Hematopoietic multipotent progenitor cell treated with erythropoietin and hydrocortisone succinate and interleukin-3 and kit ligand, for 17 days (in vitro differentiated cells): ENCODE results near the gene ZNF598.
A peak's percentile ranks its signal among the peaks of the same experiment; 100 is the strongest.

Source experiments
- DNase-seq: peaks from one replicate; pipeline ENCODE4 v3.0.0-alpha.2; 2015; ENCODE audit warnings: low spot score

The ZNF598 gene

GRCh38 chr16:2006317-2006716, 3.3 kb downstream of the ZNF598 start:
- DNase-seq = no peak

GRCh38 chr16:2005646-2006045, 4.0 kb downstream of the ZNF598 start:
- peak; percentile 27 for DNase-seq

DNA sequence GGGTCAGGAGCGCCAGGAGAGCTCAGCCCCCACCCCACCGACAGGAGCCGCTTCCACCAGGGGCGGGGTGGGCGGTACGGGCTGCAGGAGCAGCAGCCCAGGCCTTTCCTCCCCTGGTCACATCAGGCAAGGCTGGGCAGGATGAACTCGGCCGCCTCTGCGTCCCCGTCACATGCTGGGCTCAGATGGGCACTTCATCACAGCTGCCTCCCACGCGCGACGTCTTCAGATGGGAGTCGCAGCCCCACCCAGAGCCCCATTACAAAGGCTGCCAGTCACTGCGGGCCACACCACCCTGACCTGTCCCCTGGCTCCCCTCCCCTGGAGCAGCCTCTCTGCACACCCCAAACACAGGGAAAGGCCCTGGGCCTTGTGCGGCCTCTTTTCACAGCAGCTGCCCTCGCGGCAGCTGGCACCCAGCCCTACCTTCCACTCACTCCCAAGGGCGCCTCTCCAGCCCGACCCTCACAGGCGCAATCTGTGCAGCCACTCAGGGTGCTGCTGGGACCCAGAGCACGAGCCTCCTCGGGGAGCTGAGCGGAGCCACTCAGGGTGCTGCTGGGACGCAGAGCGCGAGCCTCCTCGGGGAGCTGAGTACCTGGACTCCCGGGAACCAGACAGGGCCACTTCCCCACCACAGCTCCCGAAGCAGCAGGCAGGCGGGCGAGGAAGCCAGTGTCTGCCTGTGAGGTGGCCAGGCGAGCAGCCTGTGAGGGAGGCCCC, 4.7 kb downstream of the ZNF598 start:
- no peak for DNase-seq

GRCh38 chr16:2003827-2004641, 5.6 kb downstream of the ZNF598 start:
- peak; percentile 91 for DNase-seq

GRCh38 chr16:2003231-2003826, 6.3 kb downstream of the ZNF598 start:
- no peak for DNase-seq

DNA sequence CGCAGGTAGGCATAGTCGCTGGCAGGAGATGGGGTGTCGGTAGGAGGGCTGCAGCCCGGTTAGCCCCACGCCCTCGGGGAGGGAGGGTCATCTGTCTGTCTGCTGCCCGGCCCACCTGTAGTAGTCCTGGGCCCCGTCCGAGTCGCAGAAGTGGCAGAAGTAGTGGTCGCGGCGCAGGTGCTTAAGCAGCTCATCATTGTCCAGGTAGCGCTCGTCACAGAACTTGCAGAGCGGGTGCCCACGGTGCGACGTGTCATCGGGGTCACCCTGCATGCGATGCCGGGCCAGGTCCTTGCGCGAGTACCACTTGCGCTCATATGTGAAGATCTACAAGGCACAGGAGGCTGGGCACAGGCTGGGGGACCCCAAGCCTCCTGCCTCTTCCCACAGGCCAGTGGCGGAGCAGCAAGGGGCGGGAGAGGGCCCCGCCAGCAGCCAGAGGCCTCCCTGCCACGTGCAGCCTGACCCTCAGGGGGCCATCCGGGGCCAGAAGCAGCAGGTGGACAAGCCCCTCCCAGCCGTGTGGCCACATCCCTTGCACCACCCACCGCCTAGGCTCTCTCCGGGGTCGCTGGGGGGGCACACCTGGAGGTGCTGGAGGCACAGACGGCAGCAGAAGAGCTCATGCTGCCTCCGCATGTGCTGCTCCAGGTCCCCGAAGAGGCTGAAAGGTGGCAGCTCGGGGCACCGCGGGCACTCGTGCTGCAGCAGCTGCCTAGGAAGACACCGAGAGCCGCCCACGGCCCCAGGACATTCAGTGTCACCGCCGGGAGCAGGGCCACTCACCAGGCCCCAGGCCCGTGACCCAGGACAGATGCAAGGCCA, 7.0 kb downstream of the ZNF598 start:
- no peak for DNase-seq

- DNase-seq = no peak
These were observed 7.9 kb downstream of the ZNF598 start for GRCh38 chr16:2001456-2002355.

DNA sequence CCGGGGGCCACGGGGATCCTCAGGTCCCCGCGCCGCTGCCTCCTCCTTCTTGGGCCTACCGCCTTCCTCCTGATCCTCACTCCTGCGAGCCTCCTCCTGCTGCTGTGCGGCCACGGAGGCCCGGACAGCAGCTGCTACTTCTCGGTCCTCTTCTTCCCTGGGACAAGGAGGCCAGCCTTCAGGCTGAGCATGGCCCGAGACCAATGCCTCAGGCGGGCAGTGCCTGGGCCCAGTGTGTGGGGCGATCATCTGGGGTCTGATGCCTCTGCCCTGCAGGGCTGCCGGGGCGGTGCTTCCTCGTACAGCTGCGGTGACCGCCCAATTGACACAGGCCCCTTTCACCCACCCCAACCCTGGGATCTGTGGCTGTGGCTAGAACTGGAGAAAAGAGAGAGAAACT, 8.6 kb downstream of the ZNF598 start:
- no peak for DNase-seq

GRCh38 chr16:1999866-2000514, 9.6 kb downstream of the ZNF598 start:
- no peak for DNase-seq

GRCh38 chr16:1998852-1999801, 10.5 kb downstream of the ZNF598 start:
- DNase-seq = no peak

DNA sequence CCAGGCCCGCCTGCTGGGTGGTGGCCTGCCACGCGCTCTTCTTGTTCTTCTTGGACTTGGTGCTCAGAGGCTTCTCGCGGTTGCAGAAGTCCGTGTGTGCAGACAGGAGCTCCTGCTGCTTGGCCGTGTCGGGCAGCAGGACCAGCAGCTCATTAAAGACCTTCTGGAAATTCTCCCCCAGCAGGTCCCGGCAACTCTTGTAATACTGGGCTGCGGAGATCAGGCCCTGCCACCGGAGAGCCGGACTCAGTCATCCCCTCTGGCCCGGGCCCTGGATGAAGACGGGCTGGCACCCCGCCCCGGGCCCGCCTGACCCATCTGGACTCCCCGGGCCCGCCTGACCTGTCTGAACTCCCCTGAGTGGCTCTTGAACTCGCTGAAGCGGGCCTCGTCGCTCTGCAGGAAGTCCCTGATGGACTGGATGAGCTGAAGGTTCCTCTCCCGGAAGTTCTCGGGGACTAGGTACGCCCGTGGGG, 11.2 kb downstream of the ZNF598 start:
- no peak for DNase-seq

- DNase-seq = no peak
These were observed 11.9 kb downstream of the ZNF598 start for GRCh38 chr16:1997494-1998359.

GRCh38 chr16:1993731-1994131, 15.9 kb downstream of the ZNF598 start:
- DNase-seq = no peak

- no peak for DNase-seq
These were observed 16.8 kb downstream of the ZNF598 start for GRCh38 chr16:1992704-1993317.

DNA sequence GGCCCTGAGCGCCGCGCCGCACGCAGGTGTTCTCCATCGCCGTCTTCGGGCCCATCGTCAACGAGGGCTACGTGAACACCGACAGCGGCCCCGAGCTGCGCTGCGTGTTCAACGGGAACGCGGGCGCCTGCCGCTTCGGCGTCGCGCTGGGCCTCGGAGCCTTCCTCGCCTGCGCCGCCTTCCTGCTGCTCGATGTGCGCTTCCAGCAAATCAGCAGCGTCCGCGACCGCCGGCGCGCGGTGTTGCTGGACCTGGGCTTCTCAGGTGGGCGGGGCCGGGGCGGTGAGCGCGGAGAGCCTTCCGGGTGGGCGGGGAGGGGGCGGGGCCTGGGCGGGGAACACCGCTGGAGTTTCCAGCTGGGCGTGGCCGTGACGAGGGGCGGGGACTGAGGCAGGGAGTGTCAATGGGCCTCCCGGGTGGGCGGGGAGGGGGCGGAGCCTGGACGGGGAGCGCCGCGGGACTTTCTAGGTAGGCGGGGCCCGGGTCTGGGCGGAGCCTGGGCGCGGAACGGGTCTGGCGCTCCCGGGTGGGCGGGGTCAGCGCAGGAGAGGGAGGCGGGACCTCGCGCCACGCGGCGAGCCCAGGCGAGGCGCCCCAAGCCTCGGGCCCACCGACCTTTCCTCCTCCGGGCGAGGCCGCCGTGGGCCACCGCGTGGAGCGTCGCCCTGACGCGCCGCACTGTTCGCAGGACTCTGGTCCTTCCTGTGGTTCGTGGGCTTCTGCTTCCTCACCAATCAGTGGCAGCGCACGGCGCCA, 17.5 kb downstream of the ZNF598 start:
- peak; percentile 96 for DNase-seq

GRCh38 chr16:1991588-1991947, 18.1 kb downstream of the ZNF598 start:
- DNase-seq = no peak

DNA sequence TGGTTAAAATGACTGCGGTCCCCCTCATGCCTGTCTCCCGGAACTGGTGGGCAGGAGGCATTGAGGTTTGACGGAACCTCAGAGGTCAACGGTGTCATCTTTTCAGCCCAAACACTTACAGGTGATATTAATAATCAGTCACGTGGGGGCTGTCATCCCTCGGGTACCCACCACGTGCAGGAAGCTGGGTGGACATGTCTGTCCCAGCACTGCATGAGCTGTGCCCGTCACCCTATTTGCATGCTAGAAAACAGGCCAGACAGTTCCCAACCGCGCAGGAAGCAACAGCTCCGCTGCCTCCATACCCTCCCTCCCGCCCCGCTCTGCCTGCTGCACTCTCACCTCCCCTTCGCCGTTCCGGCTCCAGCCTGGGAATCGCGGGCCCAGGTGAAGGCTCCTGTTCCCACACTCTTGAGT, 18.5 kb downstream of the ZNF598 start:
- no peak for DNase-seq
